HCT116 (cell line): ENCODE data around the gene ERCC5. TPM values are rescaled to one million over a fixed set of nuclear protein-coding genes. Genes with fewer than 3 reads are reported as not detected.

ENCODE experiments used
- ATAC-seq: fragments of 200-7000 bp; cut with Tn5 transposase; 2 replicates; pipeline ENCODE4 v1.9.1; 2020; ENCODE audit warnings: mild to moderate bottlenecking, moderate library complexity
- BruUV-seq: library from RNA; stranded (reverse); fragments of 400-500 nt; replicated peaks from 2 replicates; lab custom pipeline; 2021; lab: Mats Ljungman, UMichigan
- CTCF ChIA-PET: fragments of 300-600 bp; sonication (Branson Sonifier 250); formaldehyde crosslinking; loops from one replicate; lab custom pipeline; 2021; ENCODE audit warnings: antibody characterized with exemption; lab: Charles Lee
- POLR2A ChIA-PET: fragments of 300-600, 350-600 bp; sonication (Branson Sonifier 250); formaldehyde crosslinking; loops from one replicate; lab custom pipeline; 2021; ENCODE audit warnings: antibody characterized with exemption; lab: Charles Lee
- RAD21 ChIA-PET, 2 experiments: fragments of 300-600 bp; sonication (Branson Sonifier 250); formaldehyde crosslinking; loops; one replicate each; lab custom pipeline; 2023; ENCODE audit warnings: low total read pairs in 2 of 2; ENCODE audit not compliant: uncharacterized antibody in 2 of 2, unreplicated experiment in 2 of 2, low non-redundant PET in 1 of 2; lab: Charles Lee
- DNase-seq: peaks from one replicate; pipeline ENCODE4 v3.0.0-alpha.2; 2010; ENCODE audit warnings: low read depth, low spot score
- H2AFZ ChIP-seq: fragments of 200-600 bp; shearing (Covaris generic), sonication (generic); 2 replicates; pipeline ENCODE4 v1.6.1; 2017; ENCODE audit warnings: low read depth, mixed run types, mixed read lengths, antibody characterized with exemption, low read length; ENCODE audit not compliant: poor library complexity, severe bottlenecking
- H3K27ac ChIP-seq: 2 replicates; pipeline ENCODE4 v1.5.1; 2012; ENCODE audit warnings: low read depth, low read length
- H3K27me3 ChIP-seq: fragments of 200-600 bp; sonication (generic); 2 replicates; pipeline ENCODE4 v1.6.1; 2016; ENCODE audit warnings: mixed run types, low read length, mixed read lengths; ENCODE audit not compliant: insufficient read depth
- H3K36me3 ChIP-seq, 2 experiments: fragments of 200-500 bp in 1 of 2; fragments of 200-600 bp in 1 of 2; sonication (Bioruptor generic) in 1 of 2; sonication (generic) in 1 of 2; 2 replicates each; pipeline versions ENCODE4 v1.5.1 to v1.6.1; 2014 to 2016; ENCODE audit warnings: low read length in 2 of 2, inconsistent platforms in 1 of 2, mixed read lengths in 1 of 2, mixed run types in 1 of 2; ENCODE audit not compliant: insufficient read depth in 2 of 2, control insufficient read depth in 1 of 2
- H3K4me1 ChIP-seq, 2 experiments: fragments of 200-600 bp in 1 of 2; sonication (generic) in 1 of 2; 2 replicates each; pipeline versions ENCODE4 v1.5.1 to v1.6.1; 2012 to 2017; ENCODE audit warnings: low read length in 2 of 2, inconsistent platforms in 1 of 2, mild to moderate bottlenecking in 1 of 2, mixed read lengths in 1 of 2, mixed run types in 1 of 2, moderate library complexity in 1 of 2; ENCODE audit not compliant: insufficient read depth in 2 of 2, control insufficient read depth in 1 of 2
- H3K4me2 ChIP-seq: fragments of 200-600 bp; sonication (generic); 2 replicates; pipeline ENCODE4 v1.6.1; 2017; ENCODE audit warnings: mixed run types, low read length, mixed read lengths
- H3K4me3 ChIP-seq, 2 experiments: fragments of 200-600 bp in 1 of 2; sonication (generic) in 1 of 2; replicated peaks in 1 of 2; 2 replicates each; pipeline ENCODE4 v1.5.1; 2011 to 2016; ENCODE audit warnings: low read length in 2 of 2, control low read depth in 1 of 2, low read depth in 1 of 2, mild to moderate bottlenecking in 1 of 2, mixed read lengths in 1 of 2, mixed run types in 1 of 2
- H3K79me2 ChIP-seq: fragments of 200-600 bp; sonication (generic); 2 replicates; pipeline ENCODE4 v1.6.1; 2017; ENCODE audit warnings: mild to moderate bottlenecking, mixed run types, low read length, moderate library complexity, mixed read lengths; ENCODE audit not compliant: insufficient read depth
- H3K9ac ChIP-seq: fragments of 200-600 bp; sonication (generic); 2 replicates; pipeline ENCODE4 v1.6.1; 2016; ENCODE audit warnings: low read length, mixed read lengths
- H3K9me2 ChIP-seq: fragments of 200-600 bp; sonication (generic), shearing (Covaris generic); 2 replicates; pipeline ENCODE4 v1.6.1; 2017; ENCODE audit warnings: mixed run types, mild to moderate bottlenecking, moderate library complexity; ENCODE audit not compliant: insufficient read depth
- H3K9me3 ChIP-seq, 2 experiments: fragments of 200-500 bp in 1 of 2; fragments of 200-600 bp in 1 of 2; sonication (Bioruptor generic) in 1 of 2; sonication (generic) in 1 of 2; 2 replicates each; pipeline ENCODE4 v1.6.1; 2014 to 2017; ENCODE audit warnings: low read length in 2 of 2, mixed read lengths in 2 of 2, inconsistent platforms in 1 of 2, low read depth in 1 of 2, mild to moderate bottlenecking in 1 of 2, mixed run types in 1 of 2, moderate library complexity in 1 of 2; ENCODE audit not compliant: control insufficient read depth in 1 of 2, insufficient read depth in 1 of 2
- H4K20me1 ChIP-seq: fragments of 200-600 bp; sonication (generic), shearing (Covaris generic); 2 replicates; pipeline ENCODE4 v1.6.1; 2017; ENCODE audit warnings: mixed run types, mild to moderate bottlenecking, moderate library complexity; ENCODE audit not compliant: insufficient read depth
- CEBPB ChIP-seq: IDR thresholded peaks from 2 replicates; pipeline ENCODE4 v1.6.1; 2012; ENCODE audit warnings: low read depth
- EGR1 ChIP-seq: IDR thresholded peaks from 2 replicates; pipeline ENCODE4 v1.6.1; 2012; ENCODE audit warnings: low read depth
- ELF1 ChIP-seq: IDR thresholded peaks from 2 replicates; pipeline ENCODE4 v1.6.1; 2012; ENCODE audit warnings: low read depth, borderline replicate concordance
- EZH2 ChIP-seq: fragments of 200-600 bp; sonication (generic); IDR thresholded peaks from 2 replicates; pipeline ENCODE4 v1.6.1; 2017; ENCODE audit warnings: antibody characterized with exemption, mixed run types
- EZH2phosphoT487 ChIP-seq: fragments of 200-600 bp; IDR thresholded peaks from 2 replicates; pipeline ENCODE4 v1.6.1; 2018; ENCODE audit warnings: antibody characterized with exemption, borderline replicate concordance
- JUND ChIP-seq: IDR thresholded peaks from 2 replicates; pipeline ENCODE4 v1.6.1; 2012
- POLR2A ChIP-seq: IDR thresholded peaks from 2 replicates; pipeline ENCODE4 v1.7.0; 2011; ENCODE audit warnings: borderline replicate concordance; ENCODE audit not compliant: insufficient read depth, insufficient read length; ENCODE audit errors: extremely low read depth
- POLR2AphosphoS5 ChIP-seq: IDR thresholded peaks from 2 replicates; pipeline ENCODE4 v1.6.1; 2011; ENCODE audit warnings: mild to moderate bottlenecking, low read depth, low read length, moderate library complexity
- RAD21 ChIP-seq: IDR thresholded peaks from 2 replicates; pipeline ENCODE4 v1.6.1; 2012; ENCODE audit warnings: low read depth, mild to moderate bottlenecking
- SIN3A ChIP-seq: IDR thresholded peaks from 2 replicates; pipeline ENCODE4 v1.6.1; 2012; ENCODE audit warnings: low read depth
- SP1 ChIP-seq: IDR thresholded peaks from 2 replicates; pipeline ENCODE4 v1.6.1; 2012; ENCODE audit warnings: low read depth
- SRF ChIP-seq: IDR thresholded peaks from 2 replicates; pipeline ENCODE4 v1.6.1; 2012; ENCODE audit warnings: low read depth
- ZFX ChIP-seq: fragments of 450-650 bp; IDR thresholded peaks from 2 replicates; pipeline ENCODE4 v1.6.1; 2017
- ZNF274 ChIP-seq: fragments of 200-500 bp; sonication (Bioruptor generic); IDR thresholded peaks from 2 replicates; pipeline ENCODE4 v1.6.1; 2014; ENCODE audit warnings: mild to moderate bottlenecking, low read depth, low read length, inconsistent platforms
- intact Hi-C: fragments of 100-400 bp; cut with micrococcal nuclease; formaldehyde crosslinking; loops from 2 replicates; pipeline ENCODE4 v1.10.0; 2022
- total RNA-seq: library from RNA; stranded (reverse); gene quantifications from one replicate; pipeline ENCODE4 v1.2.1, GENCODE V29; 2021; ENCODE audit not compliant: unreplicated experiment
- TF ChIP-seq, protein P1 (sequence below), 3 experiments: fragments of 200-600 bp in 1 of 3; sonication (generic) in 1 of 3; IDR thresholded peaks in 2 of 3; conservative IDR thresholded peaks in 1 of 3; 2 replicates each; pipeline ENCODE4 v1.5.1; 2012 to 2017; ENCODE audit warnings: low read depth in 2 of 3, low read length in 2 of 3, antibody characterized with exemption in 1 of 3, borderline replicate concordance in 1 of 3, control low read depth in 1 of 3, mild to moderate bottlenecking in 1 of 3, mixed read lengths in 1 of 3, mixed run types in 1 of 3, moderate library complexity in 1 of 3; ENCODE audit not compliant: insufficient read depth in 1 of 3
- TF ChIP-seq, protein P2 (sequence below): IDR thresholded peaks from 2 replicates; pipeline ENCODE4 v1.6.1; 2012
- TF ChIP-seq, protein P3 (sequence below): IDR thresholded peaks from 2 replicates; pipeline ENCODE4 v1.6.1; 2012
- TF ChIP-seq, protein P4 (sequence below): IDR thresholded peaks from 2 replicates; pipeline ENCODE4 v1.6.1; 2012; ENCODE audit warnings: low read depth

The ERCC5 gene
- total RNA-seq, 1 experiment from 2014 or later: 25.6 TPM

DNA sequence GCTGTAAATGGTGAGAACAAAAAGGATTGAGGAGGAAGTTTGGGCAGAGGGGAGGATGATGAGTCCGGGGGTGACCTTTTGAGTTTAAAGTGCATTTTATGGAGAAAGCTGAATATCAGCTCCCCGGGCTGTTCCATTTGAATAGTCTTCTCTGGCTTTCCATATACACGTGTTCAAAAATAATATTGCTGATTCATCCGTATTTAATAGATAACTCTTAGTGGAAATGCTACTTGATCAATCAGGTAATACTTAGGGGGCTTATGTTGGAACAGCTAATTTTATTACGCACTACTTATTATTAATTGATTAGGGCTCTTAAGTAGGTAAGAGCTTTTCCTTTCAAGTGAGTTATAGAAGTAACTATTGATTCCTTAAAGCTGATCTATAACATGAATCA is 76.4 kb downstream of the ERCC5 start:
- Histone ChIP-seq H3K9me3 (no peaks in the 10 kb centered on the region), H4K20me1 (no peaks in the 10 kb centered on the region), H3K4me3 (no peak overlapping the region), H2AFZ (no peak overlapping the region), H3K9ac (no peak overlapping the region), H3K4me2 (no peak overlapping the region), H3K4me1 (no peaks in the 10 kb centered on the region)
- POLR2A ChIA-PET: no interaction called here
- BruUV-seq: no TSS peak
- no peak for DNase-seq
- intact Hi-C loops: no loop called here
- TF ChIP-seq POLR2AphosphoS5: no peak
- no peak for TF ChIP-seq JUND
- TF ChIP-seq RAD21: no peak
- TF ChIP-seq ELF1: no peak
- no peak for TF ChIP-seq ZNF274
- no peak for TF ChIP-seq CEBPB
- TF ChIP-seq, protein P1, sequence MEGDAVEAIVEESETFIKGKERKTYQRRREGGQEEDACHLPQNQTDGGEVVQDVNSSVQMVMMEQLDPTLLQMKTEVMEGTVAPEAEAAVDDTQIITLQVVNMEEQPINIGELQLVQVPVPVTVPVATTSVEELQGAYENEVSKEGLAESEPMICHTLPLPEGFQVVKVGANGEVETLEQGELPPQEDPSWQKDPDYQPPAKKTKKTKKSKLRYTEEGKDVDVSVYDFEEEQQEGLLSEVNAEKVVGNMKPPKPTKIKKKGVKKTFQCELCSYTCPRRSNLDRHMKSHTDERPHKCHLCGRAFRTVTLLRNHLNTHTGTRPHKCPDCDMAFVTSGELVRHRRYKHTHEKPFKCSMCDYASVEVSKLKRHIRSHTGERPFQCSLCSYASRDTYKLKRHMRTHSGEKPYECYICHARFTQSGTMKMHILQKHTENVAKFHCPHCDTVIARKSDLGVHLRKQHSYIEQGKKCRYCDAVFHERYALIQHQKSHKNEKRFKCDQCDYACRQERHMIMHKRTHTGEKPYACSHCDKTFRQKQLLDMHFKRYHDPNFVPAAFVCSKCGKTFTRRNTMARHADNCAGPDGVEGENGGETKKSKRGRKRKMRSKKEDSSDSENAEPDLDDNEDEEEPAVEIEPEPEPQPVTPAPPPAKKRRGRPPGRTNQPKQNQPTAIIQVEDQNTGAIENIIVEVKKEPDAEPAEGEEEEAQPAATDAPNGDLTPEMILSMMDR (IDR thresholded peaks at IDR 0.05 in 2 of 3, conservative IDR thresholded peaks at IDR 0.05 in 1 of 3; ENCODE audit: borderline replicate concordance in 1 of 3, insufficient read depth in 1 of 3, low read depth in 2 of 3, low read length in 2 of 3): no peak
- no peak for TF ChIP-seq EZH2
- TF ChIP-seq SP1: no peak
- TF ChIP-seq, protein P2, sequence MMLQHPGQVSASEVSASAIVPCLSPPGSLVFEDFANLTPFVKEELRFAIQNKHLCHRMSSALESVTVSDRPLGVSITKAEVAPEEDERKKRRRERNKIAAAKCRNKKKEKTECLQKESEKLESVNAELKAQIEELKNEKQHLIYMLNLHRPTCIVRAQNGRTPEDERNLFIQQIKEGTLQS: no peak
- no peak for TF ChIP-seq EGR1
- no peak for TF ChIP-seq ZFX
- TF ChIP-seq, protein P3, sequence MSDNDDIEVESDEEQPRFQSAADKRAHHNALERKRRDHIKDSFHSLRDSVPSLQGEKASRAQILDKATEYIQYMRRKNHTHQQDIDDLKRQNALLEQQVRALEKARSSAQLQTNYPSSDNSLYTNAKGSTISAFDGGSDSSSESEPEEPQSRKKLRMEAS: no peak
- no peak for TF ChIP-seq SRF
- TF ChIP-seq, protein P4, sequence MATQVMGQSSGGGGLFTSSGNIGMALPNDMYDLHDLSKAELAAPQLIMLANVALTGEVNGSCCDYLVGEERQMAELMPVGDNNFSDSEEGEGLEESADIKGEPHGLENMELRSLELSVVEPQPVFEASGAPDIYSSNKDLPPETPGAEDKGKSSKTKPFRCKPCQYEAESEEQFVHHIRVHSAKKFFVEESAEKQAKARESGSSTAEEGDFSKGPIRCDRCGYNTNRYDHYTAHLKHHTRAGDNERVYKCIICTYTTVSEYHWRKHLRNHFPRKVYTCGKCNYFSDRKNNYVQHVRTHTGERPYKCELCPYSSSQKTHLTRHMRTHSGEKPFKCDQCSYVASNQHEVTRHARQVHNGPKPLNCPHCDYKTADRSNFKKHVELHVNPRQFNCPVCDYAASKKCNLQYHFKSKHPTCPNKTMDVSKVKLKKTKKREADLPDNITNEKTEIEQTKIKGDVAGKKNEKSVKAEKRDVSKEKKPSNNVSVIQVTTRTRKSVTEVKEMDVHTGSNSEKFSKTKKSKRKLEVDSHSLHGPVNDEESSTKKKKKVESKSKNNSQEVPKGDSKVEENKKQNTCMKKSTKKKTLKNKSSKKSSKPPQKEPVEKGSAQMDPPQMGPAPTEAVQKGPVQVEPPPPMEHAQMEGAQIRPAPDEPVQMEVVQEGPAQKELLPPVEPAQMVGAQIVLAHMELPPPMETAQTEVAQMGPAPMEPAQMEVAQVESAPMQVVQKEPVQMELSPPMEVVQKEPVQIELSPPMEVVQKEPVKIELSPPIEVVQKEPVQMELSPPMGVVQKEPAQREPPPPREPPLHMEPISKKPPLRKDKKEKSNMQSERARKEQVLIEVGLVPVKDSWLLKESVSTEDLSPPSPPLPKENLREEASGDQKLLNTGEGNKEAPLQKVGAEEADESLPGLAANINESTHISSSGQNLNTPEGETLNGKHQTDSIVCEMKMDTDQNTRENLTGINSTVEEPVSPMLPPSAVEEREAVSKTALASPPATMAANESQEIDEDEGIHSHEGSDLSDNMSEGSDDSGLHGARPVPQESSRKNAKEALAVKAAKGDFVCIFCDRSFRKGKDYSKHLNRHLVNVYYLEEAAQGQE: no peak
- TF ChIP-seq EZH2phosphoT487: no peak
- no peak for TF ChIP-seq SIN3A
- TF ChIP-seq POLR2A: no peak
- TF ChIP-seq, all 23 proteins: peak for 0
- no peak overlapping the region for H3K27ac ChIP-seq
- H3K27me3 ChIP-seq: no peaks in the 10 kb centered on the region; the same call in 1 of the 2 replicates
- no peaks in the 10 kb centered on the region for H3K36me3 ChIP-seq
- no peaks in the 10 kb centered on the region for H3K79me2 ChIP-seq
- ATAC-seq: no peak
- CTCF ChIA-PET: no interaction called here
- RAD21 ChIA-PET: no interaction called here
- no peaks in the 10 kb centered on the region for H3K9me2 ChIP-seq
